Thoracic aorta (tissue), 2 donors: ENCODE results near the gene TLE1. TPM values are rescaled to one million over a fixed set of nuclear protein-coding genes. Genes with fewer than 3 reads are reported as not detected.

Experiments
- ATAC-seq: fragments of 150-250 bp; one replicate; pipeline ENCODE4 v1.8.0; 2017; ENCODE audit warnings: low read depth; ENCODE audit not compliant: insufficient number of reproducible peaks, low FRiP score
- DNase-seq: peaks from one replicate; pipeline ENCODE4 v3.0.0-alpha.2; 2020; ENCODE audit warnings: low spot score
- H3K27ac ChIP-seq, 2 donors: fragments of 200-600 bp; sonication (generic); 1 replicate in 1 of 2; 2 replicates in 1 of 2; pipeline ENCODE4 v1.5.1; 2016; ENCODE audit warnings: mild to moderate bottlenecking in 2 of 2, moderate library complexity in 2 of 2
- H3K27me3 ChIP-seq: fragments of 200-600 bp; sonication (generic); replicated peaks from 2 replicates; pipeline ENCODE4 v1.6.0; 2016; ENCODE audit warnings: mild to moderate bottlenecking; ENCODE audit not compliant: insufficient read depth
- H3K36me3 ChIP-seq: fragments of 200-600 bp; sonication (generic); one replicate; pipeline ENCODE4 v1.5.1; 2016
- H3K4me1 ChIP-seq, 2 donors: fragments of 200-600 bp; sonication (generic); 1 replicate in 1 of 2; 2 replicates in 1 of 2; pipeline versions ENCODE4 v1.5.1 to v1.6.0; 2016; ENCODE audit warnings: low read depth in 2 of 2, mild to moderate bottlenecking in 1 of 2; ENCODE audit not compliant: control insufficient read depth in 1 of 2
- H3K4me3 ChIP-seq: fragments of 200-600 bp; sonication (generic); 2 replicates; pipeline ENCODE4 v1.5.1; 2016; ENCODE audit warnings: mild to moderate bottlenecking
- H3K9me3 ChIP-seq: fragments of 200-600 bp; sonication (generic); 2 replicates; pipeline ENCODE4 v1.5.1; 2016
- total RNA-seq, 2 donors: library from RNA; depleted of rRNA; stranded (reverse); fragments of >200 nt; gene quantifications; one replicate each; pipeline versions ENCODE4 v1.1.0 to v1.2.3, GENCODE V29; 2016
- TF ChIP-seq, protein P1 (sequence below): fragments of 200-600 bp; sonication (generic); IDR thresholded peaks from one replicate; pipeline ENCODE4 v1.5.1; 2019; ENCODE audit warnings: antibody characterized with exemption

The TLE1 gene
- total RNA-seq, 2 donors from 2014 or later: 69.7 to 74.1 TPM

DNA sequence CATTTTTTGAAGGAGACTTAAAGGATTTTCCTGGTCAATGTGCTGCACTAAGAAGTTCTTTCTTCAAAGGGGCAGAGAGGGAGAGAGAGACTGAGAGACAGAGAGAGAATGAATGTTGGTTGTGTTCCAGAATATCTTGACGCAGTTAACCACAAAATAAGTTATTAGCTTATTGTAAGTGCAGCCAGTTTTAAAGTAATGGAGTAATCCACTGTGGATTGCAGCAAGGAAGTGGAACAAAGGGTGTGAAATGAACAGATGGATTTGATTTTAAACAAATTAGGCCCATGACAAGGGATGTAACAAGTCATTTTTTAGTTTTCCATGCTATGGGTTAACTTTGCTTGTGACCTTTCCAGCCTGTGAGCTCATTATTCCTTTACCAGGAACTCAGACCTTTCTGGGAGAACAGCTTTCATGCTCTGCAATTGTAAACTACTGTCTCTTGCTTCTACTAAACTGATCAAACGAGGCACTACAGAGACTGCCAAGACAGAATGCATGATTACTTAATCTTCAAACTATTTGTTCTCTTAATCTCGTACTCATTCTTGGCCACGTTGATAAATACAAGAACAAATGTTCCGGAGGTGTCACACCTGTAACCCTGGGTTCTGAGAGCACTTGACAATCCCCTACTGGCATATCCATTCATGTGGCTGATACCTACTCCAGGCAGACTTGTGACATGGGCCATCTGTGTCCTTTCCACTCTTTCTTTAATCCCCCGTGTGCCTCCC lies 131.1 kb downstream of the TLE1 start:
- Histone ChIP-seq H3K4me1 (peaks cover 4 to 18% of the 10 kb centered on the region in 2 donors), H3K9me3 (no peaks in the 10 kb centered on the region), H3K27ac (no peak overlapping the region), H3K27me3 (no peaks in the 10 kb centered on the region), H3K36me3 (no peaks in the 10 kb centered on the region), H3K4me3 (no peak overlapping the region)
- ATAC-seq (peak; percentile 25), DNase-seq (no peak)
- TF ChIP-seq, protein P1, sequence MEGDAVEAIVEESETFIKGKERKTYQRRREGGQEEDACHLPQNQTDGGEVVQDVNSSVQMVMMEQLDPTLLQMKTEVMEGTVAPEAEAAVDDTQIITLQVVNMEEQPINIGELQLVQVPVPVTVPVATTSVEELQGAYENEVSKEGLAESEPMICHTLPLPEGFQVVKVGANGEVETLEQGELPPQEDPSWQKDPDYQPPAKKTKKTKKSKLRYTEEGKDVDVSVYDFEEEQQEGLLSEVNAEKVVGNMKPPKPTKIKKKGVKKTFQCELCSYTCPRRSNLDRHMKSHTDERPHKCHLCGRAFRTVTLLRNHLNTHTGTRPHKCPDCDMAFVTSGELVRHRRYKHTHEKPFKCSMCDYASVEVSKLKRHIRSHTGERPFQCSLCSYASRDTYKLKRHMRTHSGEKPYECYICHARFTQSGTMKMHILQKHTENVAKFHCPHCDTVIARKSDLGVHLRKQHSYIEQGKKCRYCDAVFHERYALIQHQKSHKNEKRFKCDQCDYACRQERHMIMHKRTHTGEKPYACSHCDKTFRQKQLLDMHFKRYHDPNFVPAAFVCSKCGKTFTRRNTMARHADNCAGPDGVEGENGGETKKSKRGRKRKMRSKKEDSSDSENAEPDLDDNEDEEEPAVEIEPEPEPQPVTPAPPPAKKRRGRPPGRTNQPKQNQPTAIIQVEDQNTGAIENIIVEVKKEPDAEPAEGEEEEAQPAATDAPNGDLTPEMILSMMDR: no peak

DNA sequence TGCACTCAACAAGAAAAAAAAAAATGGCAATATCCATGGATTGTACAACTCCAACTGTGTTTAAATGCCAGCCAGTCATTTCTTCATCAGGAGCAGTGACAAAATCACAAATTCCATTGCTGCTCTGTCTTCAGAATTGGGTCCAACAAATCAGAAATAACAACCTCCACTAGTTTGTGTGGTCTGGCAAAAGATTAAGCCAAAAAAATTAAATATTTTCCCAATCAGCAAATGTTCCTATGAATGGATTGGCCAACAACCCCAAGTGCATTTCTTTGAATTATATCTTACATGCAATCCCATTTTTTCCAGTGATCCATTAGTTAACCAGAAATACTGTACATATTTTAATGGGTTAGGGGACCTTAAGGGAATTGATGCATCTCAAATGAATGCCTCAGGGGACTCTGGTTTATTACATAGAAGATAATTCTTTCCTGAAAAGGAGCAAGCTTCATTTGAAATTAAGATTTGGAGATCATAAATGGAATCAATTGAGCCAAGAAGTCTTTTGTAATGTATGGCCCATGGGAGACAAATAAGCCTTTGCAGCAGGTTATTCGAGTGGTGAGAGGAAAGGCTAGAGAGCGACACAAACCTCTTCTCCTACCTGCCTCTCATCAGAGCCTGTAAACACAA lies 131.8 kb downstream of the TLE1 start:
- no peak for DNase-seq
- Histone ChIP-seq H3K4me3 (no peak overlapping the region), H3K4me1 (peaks cover 4 to 18% of the 10 kb centered on the region in 2 donors), H3K27me3 (no peaks in the 10 kb centered on the region), H3K27ac (no peak overlapping the region), H3K36me3 (no peaks in the 10 kb centered on the region), H3K9me3 (no peaks in the 10 kb centered on the region)
- TF ChIP-seq, protein P1: no peak
- ATAC-seq: no peak

DNA sequence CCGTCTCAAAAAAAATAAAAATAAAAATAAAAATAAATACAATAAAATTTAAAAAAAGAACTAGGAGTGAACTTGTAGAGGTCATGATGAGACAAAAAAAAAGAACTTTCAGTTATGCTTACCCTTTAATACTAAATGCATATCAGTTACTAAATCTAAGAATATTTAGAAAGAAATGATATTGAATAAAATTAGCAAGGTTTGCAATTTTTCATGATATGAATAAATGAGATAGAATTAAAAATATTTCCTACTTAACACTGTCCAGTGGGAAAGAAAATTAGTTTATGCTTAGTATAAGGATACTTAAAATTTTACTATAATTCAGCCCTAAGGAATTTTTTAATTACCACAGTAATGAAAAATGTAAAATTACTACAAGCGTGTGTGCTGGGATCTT lies 132.4 kb downstream of the TLE1 start:
- H3K27ac ChIP-seq: no peak overlapping the region
- no peaks in the 10 kb centered on the region for H3K9me3 ChIP-seq
- peaks cover 4 to 18% of the 10 kb centered on the region in 2 donors for H3K4me1 ChIP-seq
- TF ChIP-seq, protein P1: no peak
- no peaks in the 10 kb centered on the region for H3K36me3 ChIP-seq
- H3K27me3 ChIP-seq: no peaks in the 10 kb centered on the region
- DNase-seq: no peak
- no peak for ATAC-seq
- H3K4me3 ChIP-seq: no peak overlapping the region

DNA sequence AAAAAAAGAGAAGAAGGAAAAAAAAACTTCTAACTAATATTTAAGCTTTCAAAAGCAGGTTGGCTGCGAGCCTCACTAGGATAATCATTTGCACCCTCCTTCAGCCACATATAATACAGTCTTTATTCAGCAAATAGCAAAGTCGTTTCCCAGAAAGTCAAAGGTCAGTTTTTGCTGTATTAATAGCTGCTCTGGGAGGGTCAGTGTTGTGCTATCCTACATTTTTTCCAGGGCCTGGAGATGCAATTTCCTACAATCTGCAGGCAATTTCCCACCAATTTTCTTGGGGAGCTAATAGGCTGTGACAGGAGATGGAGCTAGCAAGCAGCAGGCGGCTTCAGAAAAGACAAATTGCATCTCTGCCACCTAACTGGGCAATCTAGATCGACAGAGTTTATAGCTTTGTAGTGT lies 136.8 kb downstream of the TLE1 start:
- H3K9me3 ChIP-seq: no peaks in the 10 kb centered on the region
- TF ChIP-seq, protein P1: no peak
- H3K36me3 ChIP-seq: no peaks in the 10 kb centered on the region
- DNase-seq: no peak
- H3K27ac ChIP-seq: no peak overlapping the region
- ATAC-seq: no peak
- no peak overlapping the region for H3K4me3 ChIP-seq
- no peaks in the 10 kb centered on the region for H3K27me3 ChIP-seq
- peaks cover 4 to 5% of the 10 kb centered on the region in 2 donors for H3K4me1 ChIP-seq

DNA sequence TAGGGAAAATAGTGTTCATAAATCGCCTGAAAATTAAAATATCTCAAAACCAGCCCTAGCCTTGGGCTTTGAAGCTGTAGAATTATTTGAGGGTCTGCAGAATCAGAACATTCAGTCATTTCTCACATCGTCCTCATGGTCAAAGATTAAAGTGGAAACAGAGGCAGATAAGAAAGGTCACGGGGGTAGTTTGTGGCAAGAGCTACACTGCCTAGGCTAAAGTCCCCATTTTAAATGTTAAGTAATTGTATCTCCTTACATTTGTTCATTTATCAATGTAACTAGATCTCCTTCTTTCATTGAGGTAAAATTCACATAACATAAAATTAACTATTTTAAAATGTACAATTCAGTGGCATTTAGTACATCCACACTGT lies 139.2 kb downstream of the TLE1 start:
- H3K27ac ChIP-seq: no peak overlapping the region
- no peak for ATAC-seq
- no peaks in the 10 kb centered on the region for H3K27me3 ChIP-seq
- no peaks in the 10 kb centered on the region for H3K36me3 ChIP-seq
- TF ChIP-seq, protein P1: no peak
- peaks cover 7 to 14% of the 10 kb centered on the region in 2 donors for H3K4me1 ChIP-seq
- DNase-seq: no peak
- H3K9me3 ChIP-seq: no peaks in the 10 kb centered on the region
- H3K4me3 ChIP-seq: no peak overlapping the region
